Measurements from ENCODE around the gene SNAP29.
"Not testable (repeated sequence)": the region's sequence is repeated elsewhere in the genome, so short reads cannot be mapped to it uniquely, and the experiment has no call there.

SNAP29 gene

GRCh38 chr22:20935049-20935448, 76.2 kb downstream of the SNAP29 start:
- not testable (repeated sequence) for DNase-seq

GRCh38 chr22:20935780-20936539, 77.2 kb downstream of the SNAP29 start:
- not testable (repeated sequence) for DNase-seq

GRCh38 chr22:20937031-20937793, 78.4 kb downstream of the SNAP29 start:
- no peak for DNase-seq

- no peak for DNase-seq
These were observed 79.2 kb downstream of the SNAP29 start for GRCh38 chr22:20937794-20938671.

GRCh38 chr22:20939457-20940185, 80.8 kb downstream of the SNAP29 start:
- DNase-seq = not testable (repeated sequence)

GRCh38 chr22:20940186-20940651, 81.4 kb downstream of the SNAP29 start:
- DNase-seq = no peak

Measured in SHP77 treated with DMSO at 0.1 percent for 48 hours (cell line).